Activated naive CD4-positive, alpha-beta T cell treated with Interleukin-2 at 50 U/mL for 16 hours (primary cell): ENCODE measurements around the gene PRDX5.

Source experiments
- DNase-seq: peaks from one replicate; pipeline ENCODE4 v3.0.0-alpha.2; 2020

Gene PRDX5

GRCh38 chr11:64317961-64318765 is at the start of gene PRDX5:
PRDX5 (plus strand) TSS chr11:64318121; CDS start chr11:64318216, 95 bp downstream.
- DNase-seq, result peak; percentile 95

- DNase-seq, result peak; percentile 45
Measured at GRCh38 chr11:64268893-64269539, 48.9 kb upstream of the PRDX5 start.

GRCh38 chr11:64269540-64270220 is 48.2 kb upstream of the PRDX5 start:
- DNase-seq, result peak; percentile 99

GRCh38 chr11:64275031-64275800 is 42.7 kb upstream of the PRDX5 start:
- DNase-seq, result no peak

GRCh38 chr11:64275841-64276240 is 42.1 kb upstream of the PRDX5 start:
- no peak for DNase-seq

- DNase-seq, result no peak
Measured at GRCh38 chr11:64276653-64277431, 41.1 kb upstream of the PRDX5 start.

GRCh38 chr11:64278576-64279190 is 39.2 kb upstream of the PRDX5 start:
- DNase-seq, result no peak

GRCh38 chr11:64281957-64282770 is 35.8 kb upstream of the PRDX5 start:
- no peak for DNase-seq

GRCh38 chr11:64283092-64283491 is 34.8 kb upstream of the PRDX5 start:
- no peak for DNase-seq

- DNase-seq, result peak; percentile 93
Measured at GRCh38 chr11:64284048-64284961, 33.6 kb upstream of the PRDX5 start, which contains the start of gene BAD. BAD (minus strand) TSS chr11:64284665; CDS start chr11:64284368, 297 bp downstream.

- peak; percentile 91 for DNase-seq
Measured at GRCh38 chr11:64284962-64285884, 32.7 kb upstream of the PRDX5 start, which contains the start of gene GPR137. GPR137 (plus strand) TSS chr11:64285848; CDS start chr11:64286525, 677 bp downstream.

GRCh38 chr11:64285885-64286800 is 31.8 kb upstream of the PRDX5 start:
- peak; percentile 19 for DNase-seq

- DNase-seq, result no peak
Measured at GRCh38 chr11:64286801-64287159, 31.1 kb upstream of the PRDX5 start.

GRCh38 chr11:64287676-64288352 is 30.1 kb upstream of the PRDX5 start:
- DNase-seq, result no peak

- no peak for DNase-seq
Measured at GRCh38 chr11:64288353-64288750, 29.6 kb upstream of the PRDX5 start.

- no peak for DNase-seq
Measured at GRCh38 chr11:64289002-64289564, 28.8 kb upstream of the PRDX5 start.
